Effector memory CD8-positive, alpha-beta T cell (primary cell): ENCODE data around the gene COA5.
A peak's percentile ranks its signal among the peaks of the same experiment; 100 is the strongest.

Source experiments
- ATAC-seq: fragments of 150-1000 bp; cut with Tn5 transposase; replicated peaks from 2 replicates; pipeline ENCODE4 v1.10.0; 2021; ENCODE audit warnings: mild to moderate bottlenecking, moderate library complexity
- DNase-seq, 3 experiments: peaks; one replicate each; pipeline ENCODE4 v3.0.0; 2021
- H3K27ac Mint-ChIP-seq, 2 donors: one replicate each; pipeline ENCODE4 v1.8.0; 2022; ENCODE audit warnings: mild to moderate bottlenecking in 2 of 2, mixed read lengths in 2 of 2, moderate library complexity in 2 of 2
- H3K27me3 Mint-ChIP-seq, 2 donors: one replicate each; pipeline ENCODE4 v1.8.0; 2022; ENCODE audit warnings: mixed read lengths in 2 of 2
- H3K36me3 Mint-ChIP-seq: one replicate; pipeline ENCODE4 v1.8.0; 2022; ENCODE audit warnings: mild to moderate bottlenecking, moderate library complexity, mixed read lengths; ENCODE audit not compliant: insufficient read depth
- H3K4me1 Mint-ChIP-seq, 2 donors: one replicate each; pipeline ENCODE4 v1.8.0; 2022; ENCODE audit warnings: low read depth in 2 of 2, mixed read lengths in 2 of 2
- H3K4me3 Mint-ChIP-seq, 2 donors: one replicate each; pipeline ENCODE4 v1.8.0; 2022; ENCODE audit warnings: mild to moderate bottlenecking in 2 of 2, mixed read lengths in 2 of 2, moderate library complexity in 2 of 2
- H3K9me3 Mint-ChIP-seq, 2 donors: one replicate each; pipeline ENCODE4 v1.8.0; 2022; ENCODE audit warnings: mixed read lengths in 2 of 2

COA5 gene

GRCh38 chr2:98632351-98632750 is 24.0 kb upstream of the COA5 start:
- ATAC-seq: no peak
- H3K36me3 Mint-ChIP-seq: peaks cover 78% of the 10 kb centered on the region
- no peaks in the 10 kb centered on the region for H3K27me3 Mint-ChIP-seq
- no peak for DNase-seq
- H3K4me3 Mint-ChIP-seq: no peak overlapping the region
- peaks cover 24 to 36% of the 10 kb centered on the region in 2 donors for H3K4me1 Mint-ChIP-seq
- peak overlapping the region; percentile 96 to 99 for H3K27ac Mint-ChIP-seq
- H3K9me3 Mint-ChIP-seq: no peaks in the 10 kb centered on the region

GRCh38 chr2:98623657-98624056 is 15.3 kb upstream of the COA5 start:
- peaks cover 65% of the 10 kb centered on the region for H3K36me3 Mint-ChIP-seq
- peaks cover 8 to 30% of the 10 kb centered on the region in 2 donors for H3K4me1 Mint-ChIP-seq
- no peak overlapping the region for H3K4me3 Mint-ChIP-seq
- no peak for ATAC-seq
- DNase-seq: no peak
- H3K27me3 Mint-ChIP-seq: no peaks in the 10 kb centered on the region
- no peaks in the 10 kb centered on the region for H3K9me3 Mint-ChIP-seq
- peak overlapping the region in 1 of 2 donors; percentile 94 for H3K27ac Mint-ChIP-seq

- peaks cover 60% of the 10 kb centered on the region for H3K36me3 Mint-ChIP-seq
- no peaks in the 10 kb centered on the region for H3K27me3 Mint-ChIP-seq
- no peak overlapping the region for H3K4me3 Mint-ChIP-seq
- H3K9me3 Mint-ChIP-seq: no peaks in the 10 kb centered on the region
- peaks cover 33 to 54% of the 10 kb centered on the region in 2 donors for H3K4me1 Mint-ChIP-seq
- peak overlapping the region; percentile 41 to 57 for H3K27ac Mint-ChIP-seq
- ATAC-seq: no peak
- DNase-seq: no peak
Observed at GRCh38 chr2:98617149-98617548, 8.8 kb upstream of the COA5 start.

GRCh38 chr2:98615481-98615880 is 7.2 kb upstream of the COA5 start:
- H3K4me1 Mint-ChIP-seq: peaks cover 40 to 60% of the 10 kb centered on the region in 2 donors
- no peak for DNase-seq
- no peak overlapping the region for H3K4me3 Mint-ChIP-seq
- no peaks in the 10 kb centered on the region for H3K9me3 Mint-ChIP-seq
- peak overlapping the region in 1 of 2 donors; percentile 41 for H3K27ac Mint-ChIP-seq
- peaks cover 58% of the 10 kb centered on the region for H3K36me3 Mint-ChIP-seq
- no peak for ATAC-seq
- no peaks in the 10 kb centered on the region for H3K27me3 Mint-ChIP-seq

GRCh38 chr2:98614024-98614739 is 5.9 kb upstream of the COA5 start:
- no peak overlapping the region for H3K4me3 Mint-ChIP-seq
- H3K9me3 Mint-ChIP-seq: no peaks in the 10 kb centered on the region
- DNase-seq (no peak), ATAC-seq (no peak)
- H3K27me3 Mint-ChIP-seq: no peaks in the 10 kb centered on the region
- H3K4me1 Mint-ChIP-seq: peaks cover 47 to 72% of the 10 kb centered on the region in 2 donors
- H3K36me3 Mint-ChIP-seq: peaks cover 51% of the 10 kb centered on the region
- H3K27ac Mint-ChIP-seq: peak overlapping the region; percentile 77 to 78

- peak in 1 of 3 experiments; percentile 16 for DNase-seq
- peaks cover 51 to 71% of the 10 kb centered on the region in 2 donors for H3K4me1 Mint-ChIP-seq
- ATAC-seq: peak; percentile 10
- H3K27me3 Mint-ChIP-seq: no peaks in the 10 kb centered on the region
- peak overlapping the region; percentile 96 for H3K27ac Mint-ChIP-seq
- H3K36me3 Mint-ChIP-seq: peaks cover 45% of the 10 kb centered on the region
- H3K4me3 Mint-ChIP-seq: peak overlapping the region; percentile 90 to 94
- no peaks in the 10 kb centered on the region for H3K9me3 Mint-ChIP-seq
Observed at GRCh38 chr2:98608962-98609604, 771 bp upstream of the COA5 start.

GRCh38 chr2:98607741-98608115 is 584 bp downstream of the COA5 start:
- Mint-ChIP-seq H3K4me3 (peak overlapping the region; percentile 90 to 94), H3K27me3 (no peaks in the 10 kb centered on the region), H3K4me1 (peaks cover 41 to 67% of the 10 kb centered on the region in 2 donors), H3K36me3 (peaks cover 50% of the 10 kb centered on the region), H3K27ac (peak overlapping the region; percentile 96), H3K9me3 (no peaks in the 10 kb centered on the region)
- no peak for ATAC-seq
- no peak for DNase-seq

- Mint-ChIP-seq H3K36me3 (peaks cover 50% of the 10 kb centered on the region), H3K4me1 (peaks cover 41 to 66% of the 10 kb centered on the region in 2 donors), H3K4me3 (peak overlapping the region; percentile 90 to 94), H3K27ac (peak overlapping the region; percentile 96), H3K9me3 (no peaks in the 10 kb centered on the region), H3K27me3 (no peaks in the 10 kb centered on the region)
- ATAC-seq (no peak), DNase-seq (no peak)
Observed at GRCh38 chr2:98607104-98607503, 1.2 kb downstream of the COA5 start.

GRCh38 chr2:98606431-98606830 is 1.9 kb downstream of the COA5 start:
- no peaks in the 10 kb centered on the region for H3K27me3 Mint-ChIP-seq
- H3K36me3 Mint-ChIP-seq: peaks cover 52% of the 10 kb centered on the region
- peak overlapping the region in 1 of 2 donors; percentile 96 for H3K27ac Mint-ChIP-seq

GRCh38 chr2:98605076-98605475 is 3.2 kb downstream of the COA5 start:
- Mint-ChIP-seq H3K4me3 (no peak overlapping the region), H3K9me3 (no peaks in the 10 kb centered on the region), H3K27ac (peak overlapping the region; percentile 59 to 71)

More at GRCh38 chr2:98606431-98606830, 1.9 kb downstream of the COA5 start:
- H3K9me3 Mint-ChIP-seq: no peaks in the 10 kb centered on the region
- H3K4me3 Mint-ChIP-seq: peak overlapping the region in 1 of 2 donors; percentile 90
- peaks cover 41 to 63% of the 10 kb centered on the region in 2 donors for H3K4me1 Mint-ChIP-seq
- ATAC-seq (no peak), DNase-seq (no peak)

GRCh38 chr2:98604547-98604946 is 3.8 kb downstream of the COA5 start:
- no peak for ATAC-seq
- Mint-ChIP-seq H3K4me3 (no peak overlapping the region), H3K9me3 (no peaks in the 10 kb centered on the region), H3K27me3 (no peaks in the 10 kb centered on the region), H3K36me3 (peaks cover 65% of the 10 kb centered on the region), H3K4me1 (peaks cover 32 to 45% of the 10 kb centered on the region in 2 donors), H3K27ac (peak overlapping the region; percentile 59 to 71)
- DNase-seq: no peak

More at GRCh38 chr2:98605076-98605475, 3.2 kb downstream of the COA5 start:
- no peak for ATAC-seq
- H3K27me3 Mint-ChIP-seq: no peaks in the 10 kb centered on the region
- peaks cover 60% of the 10 kb centered on the region for H3K36me3 Mint-ChIP-seq
- DNase-seq: no peak
- peaks cover 33 to 50% of the 10 kb centered on the region in 2 donors for H3K4me1 Mint-ChIP-seq

- Mint-ChIP-seq H3K27me3 (no peaks in the 10 kb centered on the region), H3K36me3 (peaks cover 65% of the 10 kb centered on the region), H3K4me3 (no peak overlapping the region), H3K27ac (peak overlapping the region in 1 of 2 donors; percentile 26), H3K9me3 (no peaks in the 10 kb centered on the region), H3K4me1 (peaks cover 18 to 31% of the 10 kb centered on the region in 2 donors)
- DNase-seq (no peak), ATAC-seq (peak; percentile 62)
Observed at GRCh38 chr2:98601532-98602132, 6.7 kb downstream of the COA5 start.

GRCh38 chr2:98598781-98599428 is 9.4 kb downstream of the COA5 start:
- Mint-ChIP-seq H3K36me3 (peaks cover 62% of the 10 kb centered on the region), H3K9me3 (no peaks in the 10 kb centered on the region), H3K27ac (peak overlapping the region in 1 of 2 donors; percentile 24), H3K4me1 (peaks cover 5 to 12% of the 10 kb centered on the region in 2 donors), H3K27me3 (no peaks in the 10 kb centered on the region), H3K4me3 (no peak overlapping the region)
- ATAC-seq: no peak
- no peak for DNase-seq
